ENCODE data around the gene COPS4.

COPS4 gene

GRCh38 chr4:83089410-83090157 lies 54.6 kb downstream of the COPS4 start:
- ATAC-seq = no peak
- TF ChIP-seq ZNF565 (CRISPR knock-in tag; conservative IDR thresholded peaks at IDR 0.05; ENCODE audit: low read depth) (no peak), ZNF8 (CRISPR knock-in tag; IDR thresholded peaks at IDR 0.05) (no peak), ZNF70 (CRISPR knock-in tag; IDR thresholded peaks at IDR 0.05) (no peak), SNAI2 (CRISPR knock-in tag; IDR thresholded peaks at IDR 0.05) (no peak), BACH2 (CRISPR knock-in tag; IDR thresholded peaks at IDR 0.05; ENCODE audit: borderline replicate concordance) (no peak), PPARA (CRISPR knock-in tag; IDR thresholded peaks at IDR 0.05; ENCODE audit: borderline replicate concordance) (no peak), PATZ1 (CRISPR knock-in tag; IDR thresholded peaks at IDR 0.05; ENCODE audit: borderline replicate concordance) (no peak), ZFP3 (CRISPR knock-in tag; IDR thresholded peaks at IDR 0.05) (no peak), ISL1 (CRISPR knock-in tag; IDR thresholded peaks at IDR 0.05) (no peak), OSR1 (CRISPR knock-in tag; IDR thresholded peaks at IDR 0.05) (no peak), GLIS3 (CRISPR knock-in tag; IDR thresholded peaks at IDR 0.05) (no peak), TCF4 (CRISPR knock-in tag; IDR thresholded peaks at IDR 0.05; ENCODE audit: borderline replicate concordance) (no peak), ESRRG (CRISPR knock-in tag; IDR thresholded peaks at IDR 0.05) (no peak), CSDC2 (CRISPR knock-in tag; IDR thresholded peaks at IDR 0.05) (no peak)
- TF ChIP-seq, protein P1, sequence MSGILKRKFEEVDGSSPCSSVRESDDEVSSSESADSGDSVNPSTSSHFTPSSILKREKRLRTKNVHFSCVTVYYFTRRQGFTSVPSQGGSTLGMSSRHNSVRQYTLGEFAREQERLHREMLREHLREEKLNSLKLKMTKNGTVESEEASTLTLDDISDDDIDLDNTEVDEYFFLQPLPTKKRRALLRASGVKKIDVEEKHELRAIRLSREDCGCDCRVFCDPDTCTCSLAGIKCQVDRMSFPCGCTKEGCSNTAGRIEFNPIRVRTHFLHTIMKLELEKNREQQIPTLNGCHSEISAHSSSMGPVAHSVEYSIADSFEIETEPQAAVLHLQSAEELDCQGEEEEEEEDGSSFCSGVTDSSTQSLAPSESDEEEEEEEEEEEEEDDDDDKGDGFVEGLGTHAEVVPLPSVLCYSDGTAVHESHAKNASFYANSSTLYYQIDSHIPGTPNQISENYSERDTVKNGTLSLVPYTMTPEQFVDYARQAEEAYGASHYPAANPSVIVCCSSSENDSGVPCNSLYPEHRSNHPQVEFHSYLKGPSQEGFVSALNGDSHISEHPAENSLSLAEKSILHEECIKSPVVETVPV (CRISPR knock-in tag; IDR thresholded peaks at IDR 0.05) = no peak
- TF ChIP-seq, protein P2, sequence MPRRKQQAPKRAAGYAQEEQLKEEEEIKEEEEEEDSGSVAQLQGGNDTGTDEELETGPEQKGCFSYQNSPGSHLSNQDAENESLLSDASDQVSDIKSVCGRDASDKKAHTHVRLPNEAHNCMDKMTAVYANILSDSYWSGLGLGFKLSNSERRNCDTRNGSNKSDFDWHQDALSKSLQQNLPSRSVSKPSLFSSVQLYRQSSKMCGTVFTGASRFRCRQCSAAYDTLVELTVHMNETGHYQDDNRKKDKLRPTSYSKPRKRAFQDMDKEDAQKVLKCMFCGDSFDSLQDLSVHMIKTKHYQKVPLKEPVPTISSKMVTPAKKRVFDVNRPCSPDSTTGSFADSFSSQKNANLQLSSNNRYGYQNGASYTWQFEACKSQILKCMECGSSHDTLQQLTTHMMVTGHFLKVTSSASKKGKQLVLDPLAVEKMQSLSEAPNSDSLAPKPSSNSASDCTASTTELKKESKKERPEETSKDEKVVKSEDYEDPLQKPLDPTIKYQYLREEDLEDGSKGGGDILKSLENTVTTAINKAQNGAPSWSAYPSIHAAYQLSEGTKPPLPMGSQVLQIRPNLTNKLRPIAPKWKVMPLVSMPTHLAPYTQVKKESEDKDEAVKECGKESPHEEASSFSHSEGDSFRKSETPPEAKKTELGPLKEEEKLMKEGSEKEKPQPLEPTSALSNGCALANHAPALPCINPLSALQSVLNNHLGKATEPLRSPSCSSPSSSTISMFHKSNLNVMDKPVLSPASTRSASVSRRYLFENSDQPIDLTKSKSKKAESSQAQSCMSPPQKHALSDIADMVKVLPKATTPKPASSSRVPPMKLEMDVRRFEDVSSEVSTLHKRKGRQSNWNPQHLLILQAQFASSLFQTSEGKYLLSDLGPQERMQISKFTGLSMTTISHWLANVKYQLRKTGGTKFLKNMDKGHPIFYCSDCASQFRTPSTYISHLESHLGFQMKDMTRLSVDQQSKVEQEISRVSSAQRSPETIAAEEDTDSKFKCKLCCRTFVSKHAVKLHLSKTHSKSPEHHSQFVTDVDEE (CRISPR knock-in tag; IDR thresholded peaks at IDR 0.05) = no peak

DNA sequence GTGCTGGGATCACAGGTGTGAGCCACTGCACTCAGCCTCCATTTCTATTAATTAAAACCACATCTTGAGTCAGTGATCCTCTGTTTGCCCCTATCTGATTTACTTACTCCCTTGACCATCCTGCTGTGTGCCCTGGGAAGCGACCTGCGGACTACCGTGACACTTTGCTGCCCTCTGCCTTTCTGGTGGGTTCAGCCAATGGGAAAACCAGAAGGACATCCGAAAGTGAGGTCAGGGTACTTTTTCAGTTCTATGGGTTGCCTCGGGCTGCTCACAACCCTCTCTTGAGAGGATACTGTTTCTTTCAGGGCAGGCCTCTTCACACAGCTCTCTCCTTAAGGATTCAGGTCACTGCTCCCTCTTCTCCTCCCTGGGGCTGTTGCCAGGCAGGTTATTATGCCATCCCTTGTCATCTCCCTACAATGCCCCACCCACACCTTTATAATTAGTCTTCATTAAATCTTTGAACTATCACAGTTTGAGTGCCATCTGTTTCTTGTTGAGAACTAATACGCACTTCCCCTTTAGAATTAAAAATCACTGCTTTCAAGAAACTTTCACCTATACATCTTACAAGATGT lies 58.2 kb downstream of the COPS4 start:
- ATAC-seq = no peak
- TF ChIP-seq SNAI2 (CRISPR knock-in tag; IDR thresholded peaks at IDR 0.05) (no peak), ARNTL (CRISPR knock-in tag; IDR thresholded peaks at IDR 0.05; ENCODE audit: borderline replicate concordance, low read depth) (no peak), ZNF8 (CRISPR knock-in tag; IDR thresholded peaks at IDR 0.05) (no peak), ISL1 (CRISPR knock-in tag; IDR thresholded peaks at IDR 0.05) (no peak), TCF4 (CRISPR knock-in tag; IDR thresholded peaks at IDR 0.05; ENCODE audit: borderline replicate concordance) (no peak), GLIS3 (CRISPR knock-in tag; IDR thresholded peaks at IDR 0.05) (no peak), ESRRG (CRISPR knock-in tag; IDR thresholded peaks at IDR 0.05) (no peak), BACH2 (CRISPR knock-in tag; IDR thresholded peaks at IDR 0.05; ENCODE audit: borderline replicate concordance) (no peak), ZC3H10 (CRISPR knock-in tag; IDR thresholded peaks at IDR 0.05) (no peak), CSDC2 (CRISPR knock-in tag; IDR thresholded peaks at IDR 0.05) (no peak), RARB (CRISPR knock-in tag; IDR thresholded peaks at IDR 0.05) (no peak), CREB5 (CRISPR knock-in tag; IDR thresholded peaks at IDR 0.05; ENCODE audit: low read depth) (no peak)
- TF ChIP-seq, protein P2 (CRISPR knock-in tag; IDR thresholded peaks at IDR 0.05) = no peak

Data from SK-N-SH treated with all-trans-retinoic acid at 6 μM for 48 hours (cell line).